Cardiac fibroblast (primary cell): Measurements from ENCODE around the gene SLC35F6.

ENCODE experiments used
- DNase-seq, 2 donors: peaks; one replicate each; pipeline versions ENCODE4 v3.0.0 to v3.0.0-alpha.2; 2010; ENCODE audit warnings: low read depth in 2 of 2
- H3K4me3 ChIP-seq, 2 donors: replicated peaks in 1 of 2; 1 replicate in 1 of 2; 2 replicates in 1 of 2; pipeline ENCODE4 v1.5.1; 2011; ENCODE audit warnings: low read depth in 2 of 2, low read length in 2 of 2, mild to moderate bottlenecking in 2 of 2, moderate library complexity in 1 of 2
- CTCF ChIP-seq: IDR thresholded peaks from one replicate; pipeline ENCODE4 v1.5.1; 2011; ENCODE audit warnings: low read depth, mild to moderate bottlenecking, low read length, inconsistent platforms

SLC35F6 gene

GRCh38 chr2:26764078-26764887 is at the start of gene SLC35F6:
Gene SLC35F6 (plus strand): TSS chr2:26764284. CDS start chr2:26764350, 66 bp downstream.
- H3K4me3 ChIP-seq: peak within 1 kb of the TSS; percentile 74 to 99
- TF ChIP-seq CTCF: no peak
- DNase-seq: peak; percentile 76 to 89

GRCh38 chr2:26715528-26716270 is 48.4 kb upstream of the SLC35F6 start:
- H3K4me3 ChIP-seq: no peak overlapping the region
- TF ChIP-seq CTCF: no peak

GRCh38 chr2:26716340-26716739 is 47.7 kb upstream of the SLC35F6 start:
- TF ChIP-seq CTCF: no peak
- no peak for DNase-seq

More at GRCh38 chr2:26715528-26716270, 48.4 kb upstream of the SLC35F6 start:
- no peak for DNase-seq

GRCh38 chr2:26716769-26717168 is 47.3 kb upstream of the SLC35F6 start:
- H3K4me3 ChIP-seq: no peak overlapping the region
- no peak for TF ChIP-seq CTCF
- no peak for DNase-seq

More at GRCh38 chr2:26716340-26716739, 47.7 kb upstream of the SLC35F6 start:
- no peak overlapping the region for H3K4me3 ChIP-seq

GRCh38 chr2:26717362-26717761 is 46.7 kb upstream of the SLC35F6 start:
- no peak for DNase-seq
- H3K4me3 ChIP-seq: no peak overlapping the region
- TF ChIP-seq CTCF: no peak

- DNase-seq: no peak
- TF ChIP-seq CTCF: no peak
- no peak overlapping the region for H3K4me3 ChIP-seq
Observed at GRCh38 chr2:26718949-26719686, 45.0 kb upstream of the SLC35F6 start.
